ENCODE results near the gene FBXO28.
"Not testable (repeated sequence)": the region's sequence is repeated elsewhere in the genome, so short reads cannot be mapped to it uniquely, and the experiment has no call there.

The FBXO28 gene

DNA sequence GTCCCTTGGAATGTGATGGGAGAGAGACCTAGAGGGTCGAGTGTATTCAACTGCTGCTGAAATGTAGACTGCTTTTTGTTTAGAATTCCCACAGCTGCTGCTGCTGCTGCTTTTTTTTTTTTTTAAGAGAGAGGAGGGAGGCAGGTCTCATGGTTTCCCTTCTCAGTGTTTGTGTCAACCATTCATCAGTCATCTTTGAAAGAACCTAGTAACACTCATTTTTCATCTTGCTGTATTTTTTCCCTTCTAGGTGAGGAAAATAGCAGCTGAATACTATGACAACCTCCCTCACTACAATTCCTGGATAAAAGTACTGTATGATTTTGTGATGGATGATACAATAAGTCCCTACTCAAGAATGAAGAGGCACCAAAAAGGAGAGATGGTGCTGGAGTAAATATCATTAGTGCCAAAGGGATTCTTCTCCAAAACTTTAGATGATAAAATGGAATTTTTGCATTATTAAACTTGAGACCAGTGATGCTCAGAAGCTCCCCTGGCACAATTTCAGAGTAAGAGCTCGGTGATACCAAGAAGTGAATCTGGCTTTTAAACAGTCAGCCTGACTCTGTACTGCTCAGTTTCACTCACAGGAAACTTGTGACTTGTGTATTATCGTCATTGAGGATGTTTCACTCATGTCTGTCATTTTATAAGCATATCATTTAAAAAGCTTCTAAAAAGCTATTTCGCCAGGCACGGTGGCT lies 78.3 kb downstream of the FBXO28 start:
- DNase-seq, result no peak

DNA sequence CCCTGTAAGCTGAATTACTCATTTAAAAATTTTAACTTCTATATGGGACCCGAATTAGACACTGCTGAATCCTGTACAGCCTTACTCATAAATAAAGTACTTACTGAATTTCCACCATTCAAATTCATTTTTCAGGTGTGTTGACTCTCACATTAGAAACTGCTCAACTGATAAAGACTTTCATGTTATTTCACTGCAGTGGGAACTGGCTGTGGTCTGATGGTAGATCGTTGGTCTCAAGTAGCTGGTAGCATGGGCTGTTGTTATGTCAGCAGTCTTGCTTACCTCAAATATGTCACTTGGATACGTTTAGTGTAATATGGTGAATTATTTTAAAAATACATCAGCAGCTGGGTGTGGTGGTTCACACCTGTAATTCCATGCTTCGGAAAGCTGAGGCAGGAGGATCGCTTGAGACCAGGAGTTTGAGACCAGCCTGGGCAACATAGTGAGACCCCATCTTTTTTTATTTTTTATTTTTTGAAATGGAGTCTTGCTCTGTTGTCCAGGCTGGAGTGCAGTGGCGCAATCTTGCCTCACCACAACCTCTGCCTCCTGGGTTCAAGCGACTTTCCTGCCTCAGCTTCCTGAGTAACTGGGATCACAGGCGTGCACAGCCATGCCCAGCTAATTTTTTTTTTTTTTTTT lies 79.5 kb downstream of the FBXO28 start:
- no peak for DNase-seq

- DNase-seq, result peak in 1 of 2 donors; percentile 17
Observed at GRCh38 chr1:224196813-224197600, 83.1 kb downstream of the FBXO28 start.

GRCh38 chr1:224198572-224198971 lies 84.7 kb downstream of the FBXO28 start:
- no peak for DNase-seq

- DNase-seq, result no peak
Observed at GRCh38 chr1:224199679-224200078, 85.8 kb downstream of the FBXO28 start.

DNA sequence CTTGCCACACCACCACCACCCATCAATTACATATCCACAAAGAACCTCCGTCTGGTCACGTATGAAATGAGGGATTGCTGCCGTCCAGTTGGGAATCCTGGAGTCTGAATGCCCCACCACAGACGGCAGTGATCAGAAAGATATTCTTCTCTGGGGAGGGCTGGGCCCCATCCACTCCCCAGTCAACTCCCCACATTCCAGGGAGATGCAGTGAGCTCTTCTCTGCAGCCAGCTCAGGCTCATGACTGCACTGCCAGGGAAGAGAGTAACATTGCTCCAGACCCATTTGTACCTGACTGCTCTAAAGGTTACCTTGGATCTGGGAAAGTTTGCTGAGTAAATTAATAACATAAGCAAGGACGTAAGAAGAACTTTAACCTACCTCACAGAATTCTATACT lies 87.5 kb downstream of the FBXO28 start:
- DNase-seq, result no peak

- no peak for DNase-seq
Observed at GRCh38 chr1:224201853-224202252, 87.9 kb downstream of the FBXO28 start.

- peak; percentile 93 to 94 for DNase-seq
Observed at GRCh38 chr1:224203243-224204016, 89.5 kb downstream of the FBXO28 start.

- peak; percentile 60 to 65 for DNase-seq
Observed at GRCh38 chr1:224205438-224205840, 91.5 kb downstream of the FBXO28 start.

DNA sequence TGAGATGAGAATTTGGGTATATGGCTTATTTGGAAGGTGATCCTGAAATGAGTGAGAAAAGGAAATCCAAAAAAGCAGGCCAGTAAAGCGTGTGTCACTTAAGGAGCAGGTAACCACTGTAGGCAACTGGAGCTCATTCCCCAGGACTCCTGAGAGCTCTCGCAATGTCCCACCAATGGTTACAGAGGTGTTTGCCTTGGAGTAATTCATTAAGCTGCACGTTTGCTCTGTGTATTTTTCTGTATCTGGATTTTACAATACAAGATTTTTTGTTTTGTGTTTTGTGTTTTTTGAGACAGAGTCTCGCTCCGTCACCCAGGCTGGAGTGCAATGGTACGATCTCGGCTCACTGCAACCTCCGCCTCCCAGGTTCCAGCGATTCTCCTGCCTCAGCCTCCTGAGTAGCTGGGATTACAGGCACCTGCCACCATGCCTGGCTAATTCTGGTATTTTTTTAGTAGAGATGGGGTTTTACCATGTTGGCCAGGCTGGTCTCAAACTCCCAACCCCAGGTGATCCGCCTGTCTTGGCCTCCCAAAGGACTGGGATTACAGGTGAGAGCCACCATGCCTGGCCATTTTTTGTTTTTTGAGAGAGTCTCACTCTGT lies 92.1 kb downstream of the FBXO28 start:
- not testable (repeated sequence) for DNase-seq

DNA sequence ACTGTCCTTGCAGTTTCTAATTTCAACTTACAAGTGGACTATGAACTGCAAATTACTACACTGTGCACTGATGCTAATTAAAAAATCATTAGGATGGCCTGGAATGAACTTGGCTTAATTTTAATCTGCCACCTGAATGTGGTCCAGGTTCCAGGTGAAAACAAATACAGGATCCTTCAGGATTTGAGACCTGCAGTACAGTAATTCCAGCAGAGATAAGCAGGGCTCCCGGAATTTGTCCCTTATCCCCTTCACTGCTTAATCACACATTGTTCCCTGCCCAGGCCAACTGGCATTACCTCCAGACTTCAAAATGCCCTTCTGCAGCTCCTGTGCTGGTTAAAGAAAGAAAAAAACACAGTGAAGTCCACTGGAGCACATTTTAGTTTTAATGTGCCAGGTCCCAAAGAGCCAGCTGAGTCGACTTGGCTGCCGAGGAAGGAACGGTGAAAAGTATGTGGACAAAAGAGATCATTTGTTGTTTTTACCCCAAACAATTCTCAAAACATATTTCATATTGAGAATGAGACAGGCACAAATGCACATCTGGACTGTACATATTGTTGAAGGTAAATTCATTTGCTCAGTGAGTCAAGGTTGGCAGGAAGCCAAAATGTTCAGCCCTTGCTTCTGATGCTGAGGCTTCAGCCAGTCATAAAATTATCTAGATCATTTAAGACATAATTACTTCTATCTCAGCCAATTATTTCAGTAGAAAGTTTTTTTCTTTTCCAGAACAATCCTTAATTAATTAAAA lies 97.5 kb downstream of the FBXO28 start:
- no peak for DNase-seq
